H1 (cell line): Measurements from ENCODE around the gene ACAA1. TPM values are rescaled to one million over a fixed set of nuclear protein-coding genes. Genes with fewer than 3 reads are reported as not detected.

Experiments
- CTCF ChIA-PET: fragments of 300-600 bp; sonication (Branson Sonifier 250); formaldehyde crosslinking; loops from one replicate; lab custom pipeline; 2021; ENCODE audit not compliant: partially characterized antibody; lab: Charles Lee
- POLR2A ChIA-PET: fragments of 300-600 bp; sonication (Branson Sonifier 250); formaldehyde crosslinking; loops from one replicate; lab custom pipeline; 2021; ENCODE audit warnings: inconsistent platforms; ENCODE audit not compliant: partially characterized antibody; lab: Charles Lee
- DNase-seq, 2 experiments: peaks; one replicate each; pipeline versions ENCODE4 v3.0.0 to v3.0.0-alpha.2; 2010 to 2022; ENCODE audit warnings: low spot score in 2 of 2, low read depth in 1 of 2, mixed read lengths in 1 of 2
- FAIRE-seq: peaks from 2 replicates; lab custom pipeline; 2011; peaks lifted over from hg19 to GRCh38; lab: Jason Lieb, UNC
- H2AFZ ChIP-seq: 2 replicates; pipeline ENCODE4 v1.8.1; 2012; ENCODE audit warnings: low read length, inconsistent platforms
- H2AK5ac ChIP-seq: 2 replicates; pipeline ENCODE4 v1.6.1; 2013; ENCODE audit warnings: low read depth, low read length
- H2BK120ac ChIP-seq: replicated peaks from 2 replicates; pipeline ENCODE3; 2013; ENCODE audit warnings: low read depth, low read length, inconsistent platforms
- H2BK12ac ChIP-seq: 2 replicates; pipeline ENCODE4 v1.6.1; 2013; ENCODE audit warnings: low read depth, low read length
- H2BK15ac ChIP-seq: 2 replicates; pipeline ENCODE4 v1.6.1; 2013; ENCODE audit warnings: low read length
- H2BK20ac ChIP-seq: 2 replicates; pipeline ENCODE4 v1.6.1; 2013; ENCODE audit warnings: low read length
- H2BK5ac ChIP-seq: 2 replicates; pipeline ENCODE4 v1.6.1; 2013; ENCODE audit warnings: low read depth, low read length
- H3K14ac ChIP-seq: 2 replicates; pipeline ENCODE4 v1.6.1; 2013; ENCODE audit warnings: inconsistent platforms; ENCODE audit not compliant: insufficient read length
- H3K18ac ChIP-seq: 2 replicates; pipeline ENCODE4 v1.6.1; 2013; ENCODE audit warnings: low read length; ENCODE audit errors: extremely low read depth
- H3K23ac ChIP-seq: 2 replicates; pipeline ENCODE4 v1.6.1; 2013; ENCODE audit warnings: inconsistent platforms; ENCODE audit not compliant: insufficient read length
- H3K23me2 ChIP-seq: 2 replicates; pipeline ENCODE4 v1.6.1; 2013; ENCODE audit warnings: low read depth, low read length
- H3K27ac ChIP-seq: 2 replicates; pipeline ENCODE4 v1.6.1; 2011; ENCODE audit warnings: low read depth, low read length, inconsistent platforms
- H3K27me3 ChIP-seq, 4 experiments: replicated peaks in 1 of 4; 1 replicate in 1 of 4; 2 replicates in 3 of 4; pipeline versions ENCODE4 v1.6.1 to v1.8.1; 2011 to 2013; ENCODE audit warnings: low read length in 3 of 4, mild to moderate bottlenecking in 3 of 4, inconsistent platforms in 2 of 4, mixed read lengths in 2 of 4, moderate library complexity in 1 of 4; ENCODE audit not compliant: control insufficient read depth in 3 of 4, insufficient read depth in 3 of 4; ENCODE audit errors: extremely low read depth in 1 of 4
- H3K36me3 ChIP-seq, 4 experiments: 2 replicates each; pipeline versions ENCODE4 v1.6.1 to v1.8.1; 2011 to 2013; ENCODE audit warnings: mild to moderate bottlenecking in 4 of 4, low read length in 3 of 4, moderate library complexity in 2 of 4, control low read depth in 1 of 4, inconsistent platforms in 1 of 4; ENCODE audit not compliant: insufficient read depth in 4 of 4, control insufficient read depth in 2 of 4
- H3K4ac ChIP-seq: replicated peaks from 2 replicates; pipeline ENCODE3; 2013; ENCODE audit warnings: low read length, low read depth, mixed read lengths, inconsistent platforms; ENCODE audit not compliant: insufficient read length
- H3K4me1 ChIP-seq, 4 experiments: replicated peaks in 1 of 4; 1 replicate in 1 of 4; 2 replicates in 3 of 4; pipeline versions ENCODE4 v1.6.1 to v1.8.1; 2011 to 2013; ENCODE audit warnings: low read length in 3 of 4, inconsistent platforms in 2 of 4, mixed read lengths in 1 of 4; ENCODE audit not compliant: insufficient read depth in 4 of 4, control insufficient read depth in 3 of 4
- H3K4me2 ChIP-seq, 2 experiments: 2 replicates each; pipeline versions ENCODE4 v1.6.1 to v1.8.1; 2011 to 2013; ENCODE audit warnings: low read depth in 2 of 2, low read length in 2 of 2, control low read depth in 1 of 2, inconsistent platforms in 1 of 2, mild to moderate bottlenecking in 1 of 2; ENCODE audit not compliant: insufficient read depth in 1 of 2
- H3K4me3 ChIP-seq, 4 experiments: fragments of 200-600, 300-600 bp in 1 of 4; sonication (generic), shearing (Covaris generic), sonication (Bioruptor Twin) in 1 of 4; 2 replicates each; pipeline versions ENCODE4 v1.5.1 to v1.8.1; 2011 to 2016; ENCODE audit warnings: low read length in 4 of 4, low read depth in 3 of 4, control low read depth in 2 of 4, inconsistent platforms in 2 of 4, mild to moderate bottlenecking in 2 of 4, mixed read lengths in 1 of 4, moderate library complexity in 1 of 4; ENCODE audit not compliant: insufficient read depth in 2 of 4; ENCODE audit errors: extremely low read depth in 1 of 4
- H3K56ac ChIP-seq: replicated peaks from 2 replicates; pipeline ENCODE3; 2013; ENCODE audit warnings: low read depth, mild to moderate bottlenecking, mixed read lengths, low read length, inconsistent platforms; ENCODE audit not compliant: insufficient read length
- H3K79me1 ChIP-seq: 2 replicates; pipeline ENCODE4 v1.6.1; 2013; ENCODE audit warnings: low read depth, low read length, control low read depth
- H3K79me2 ChIP-seq, 2 experiments: 2 replicates each; pipeline versions ENCODE4 v1.6.1 to v1.8.1; 2012 to 2013; ENCODE audit warnings: low read length in 2 of 2, mild to moderate bottlenecking in 2 of 2, inconsistent platforms in 1 of 2; ENCODE audit not compliant: insufficient read depth in 2 of 2, control insufficient read depth in 1 of 2
- H3K9ac ChIP-seq, 4 experiments: replicated peaks in 1 of 4; 1 replicate in 1 of 4; 2 replicates in 3 of 4; pipeline versions ENCODE4 v1.6.1 to v1.8.1; 2011 to 2013; ENCODE audit warnings: low read depth in 3 of 4, low read length in 3 of 4, control low read depth in 2 of 4, mild to moderate bottlenecking in 2 of 4, moderate library complexity in 2 of 4, inconsistent platforms in 1 of 4; ENCODE audit errors: extremely low read depth in 1 of 4
- H3K9me3 ChIP-seq, 2 experiments: 2 replicates each; pipeline versions ENCODE4 v1.6.1 to v1.8.1; 2012 to 2013; ENCODE audit warnings: mild to moderate bottlenecking in 2 of 2, moderate library complexity in 2 of 2, control low read depth in 1 of 2, inconsistent platforms in 1 of 2, low read depth in 1 of 2, low read length in 1 of 2, mixed read lengths in 1 of 2; ENCODE audit not compliant: insufficient read depth in 2 of 2
- H4K20me1 ChIP-seq, 2 experiments: replicated peaks in 1 of 2; 2 replicates each; pipeline versions ENCODE3 to v1.8.1; 2011 to 2013; ENCODE audit warnings: inconsistent platforms in 2 of 2, low read length in 2 of 2, mild to moderate bottlenecking in 1 of 2; ENCODE audit not compliant: insufficient read depth in 2 of 2, control insufficient read depth in 1 of 2
- H4K5ac ChIP-seq: 2 replicates; pipeline ENCODE4 v1.6.1; 2013; ENCODE audit warnings: low read length, low read depth, mixed read lengths, inconsistent platforms; ENCODE audit not compliant: insufficient read length
- H4K8ac ChIP-seq: 2 replicates; pipeline ENCODE4 v1.8.0; 2013; ENCODE audit warnings: mild to moderate bottlenecking, moderate library complexity, low read length, inconsistent platforms; ENCODE audit not compliant: insufficient read depth; ENCODE audit errors: extremely low read depth
- H4K91ac ChIP-seq: replicated peaks from 2 replicates; pipeline ENCODE3; 2013; ENCODE audit warnings: low read length, mixed read lengths, inconsistent platforms; ENCODE audit not compliant: insufficient read length
- ASH2L ChIP-seq: fragments of 200-600, 300-600 bp; sonication (generic); IDR thresholded peaks from one replicate; pipeline ENCODE4 v1.7.1; 2017; ENCODE audit warnings: low read length
- ATF2 ChIP-seq: IDR thresholded peaks from 2 replicates; pipeline ENCODE4 v1.6.1; 2012; ENCODE audit warnings: low read length, inconsistent platforms
- CEBPB ChIP-seq: IDR thresholded peaks from 2 replicates; pipeline ENCODE4 v1.6.1; 2012; ENCODE audit warnings: low read depth, low read length
- RXRA ChIP-seq: IDR thresholded peaks from 2 replicates; pipeline ENCODE4 v1.6.1; 2011; ENCODE audit warnings: low read depth, mild to moderate bottlenecking, low read length, moderate library complexity; ENCODE audit not compliant: insufficient read depth
- WGBS, 2 experiments: shearing (Covaris generic) in 1 of 2; methylation state at CpG; one replicate each; pipeline versions ENCODE4 v1.1.6 to v1.1.7; 2013 to 2015; ENCODE audit warnings: low lambda C conversion rate in 2 of 2, mixed read lengths in 2 of 2, inconsistent platforms in 1 of 2, low coverage in 1 of 2, missing lambda C conversion rate in 1 of 2; ENCODE audit not compliant: insufficient replicate concordance in 2 of 2, insufficient coverage in 1 of 2, insufficient read length in 1 of 2; ENCODE audit errors: extremely low coverage in 1 of 2, missing lambda C conversion rate in 1 of 2; 5-methylcytosine and 5-hydroxymethylcytosine counted together
- polyA plus RNA-seq, 7 experiments: library from polyadenylated mRNA; depleted of rRNA in 3 of 7; stranded (reverse) in 5 of 7; unstranded in 2 of 7; fragments of >200 nt in 5 of 7; fragments of 200-250 nt in 2 of 7; gene quantifications; 1 replicate in 5 of 7; 2 replicates in 1 of 7; 4 replicates in 1 of 7; pipeline versions ENCODE4 v1.2.1 to v1.2.3, GENCODE V29; 2011 to 2013; ENCODE audit warnings: missing spikeins in 2 of 7, mixed read lengths in 2 of 7
- total RNA-seq: library from RNA; stranded (reverse); fragmentation: NEBNext Ultra II Directional; extraction: Animal tissue kit (Norgen Biotek cat#: 25700); gene quantifications from 2 replicates; pipeline ENCODE4 v1.2.1, GENCODE V29; 2021
- TF ChIP-seq, protein P1 (sequence below): IDR thresholded peaks from 2 replicates; pipeline ENCODE4 v1.6.1; 2012; ENCODE audit warnings: inconsistent platforms

The ACAA1 gene
- total and polyA plus RNA-seq, 2 of the 8 experiments (the other 6 are each of a cell fraction or from before 2014, with no cell fraction given) = 23.1 to 34.8 TPM

DNA sequence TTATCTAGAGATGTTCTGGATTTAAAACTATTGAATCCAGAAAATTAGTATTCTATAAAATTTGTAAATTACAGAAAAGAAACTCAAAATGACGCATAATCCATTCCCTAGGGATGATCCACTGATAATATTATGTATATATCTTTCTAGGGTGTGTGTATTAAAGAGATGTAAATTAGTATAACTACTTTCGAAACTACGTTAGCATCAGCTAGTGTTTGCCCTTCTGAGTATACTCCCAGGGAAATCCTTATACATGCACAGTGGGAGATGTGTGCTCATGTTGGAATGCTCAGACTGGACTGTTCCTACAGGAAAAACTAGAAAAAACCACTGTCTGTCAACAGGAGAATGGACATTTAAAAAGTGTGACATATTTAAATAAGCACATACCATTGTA lies 36.4 kb downstream of the ACAA1 start:
- Histone ChIP-seq H3K9ac (no peak overlapping the region), H3K14ac (no peak overlapping the region), H3K79me1 (no peaks in the 10 kb centered on the region), H3K23ac (no peak overlapping the region), H3K27ac (no peak overlapping the region), H3K4ac (no peak overlapping the region), H3K9me3 (0 out of 4 replicates have a peak, but pooled peaks cover 0 to under 1% of the 10 kb centered on the region in 2 experiments), H3K79me2 (no peaks in the 10 kb centered on the region), H3K18ac (no peak overlapping the region), H3K23me2 (no peaks in the 10 kb centered on the region; the same call in 1 of the 2 replicates), H3K4me3 (no peak overlapping the region), H4K5ac (no peak overlapping the region), H2BK15ac (no peak overlapping the region), H3K27me3 (peaks cover 0 to 2% (median 0%) of the 10 kb centered on the region in 4 experiments; a peak in 1 of 7 replicates), H2AFZ (no peak overlapping the region), H3K4me1 (peaks cover 3 to 13% (median 5%) of the 10 kb centered on the region in 4 experiments; a peak in 6 of 7 replicates), H3K56ac (no peak overlapping the region), H3K36me3 (no peaks in the 10 kb centered on the region), H4K91ac (no peak overlapping the region), H3K4me2 (0 out of 4 replicates have a peak overlapping the region, but pooled peaks of 1 of the 2 experiments have one; percentile 40), H2BK20ac (no peak overlapping the region), H2BK12ac (no peak overlapping the region), H2BK5ac (no peak overlapping the region), H4K8ac (no peak overlapping the region), H2BK120ac (no peak overlapping the region), H4K20me1 (no peaks in the 10 kb centered on the region), H2AK5ac (no peak overlapping the region)
- TF ChIP-seq ATF2 (no peak), CEBPB (no peak), RXRA (no peak), ASH2L (no peak)
- TF ChIP-seq, protein P1, sequence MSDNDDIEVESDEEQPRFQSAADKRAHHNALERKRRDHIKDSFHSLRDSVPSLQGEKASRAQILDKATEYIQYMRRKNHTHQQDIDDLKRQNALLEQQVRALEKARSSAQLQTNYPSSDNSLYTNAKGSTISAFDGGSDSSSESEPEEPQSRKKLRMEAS = no peak
- ChIA-PET CTCF (interaction anchor here (0.9 to 7.9 kb wide), 3 partner anchors 17 to 198 kb away, joined by 3 to 54 read pairs (median 3); no protein-coding TSS in a partner anchor), POLR2A (no interaction called here)
- WGBS, 2 experiments = 91% methylated on average over 3 of the region's 3 CpGs; no CpG with 5 or more reads in 1 of the 2 experiments
- no peak for FAIRE-seq
- DNase-seq = no peak
